DMS 273 (cell line): ENCODE data around the gene PDRG1.

ENCODE experiments used
- DNase-seq: peaks from one replicate; lab custom pipeline; 2025; ENCODE audit not compliant: unreplicated experiment; lab: John Stamatoyannopoulos, UW

The PDRG1 gene

GRCh38 chr20:31951530-31952453 is at the start of gene PDRG1:
Gene PDRG1, minus strand, starts transcription at chr20:31952046. Its CDS starts 85 bp downstream, at chr20:31951961.
- DNase-seq, result peak; percentile 99

- no peak for DNase-seq
Observed at GRCh38 chr20:31998246-31998645, 46.4 kb upstream of the PDRG1 start.

GRCh38 chr20:31996996-31997395 is 45.1 kb upstream of the PDRG1 start:
- DNase-seq, result no peak

- DNase-seq, result no peak
Observed at GRCh38 chr20:31992086-31992485, 40.2 kb upstream of the PDRG1 start.

- DNase-seq, result peak; percentile 90
Observed at GRCh38 chr20:31991339-31991705, 39.5 kb upstream of the PDRG1 start.

GRCh38 chr20:31990641-31991338 is 38.9 kb upstream of the PDRG1 start:
- DNase-seq, result peak; percentile 96

GRCh38 chr20:31989030-31989645 is 37.3 kb upstream of the PDRG1 start:
- DNase-seq, result peak; percentile 70

- no peak for DNase-seq
Observed at GRCh38 chr20:31988430-31989015, 36.7 kb upstream of the PDRG1 start.

- peak; percentile 42 for DNase-seq
Observed at GRCh38 chr20:31987744-31988143, 35.9 kb upstream of the PDRG1 start.

GRCh38 chr20:31984981-31985471 is 33.2 kb upstream of the PDRG1 start:
- DNase-seq, result peak; percentile 84

- DNase-seq, result no peak
Observed at GRCh38 chr20:31981784-31982183, 29.9 kb upstream of the PDRG1 start.

GRCh38 chr20:31979713-31980426 is 28.0 kb upstream of the PDRG1 start:
- no peak for DNase-seq

- no peak for DNase-seq
Observed at GRCh38 chr20:31977080-31977479, 25.2 kb upstream of the PDRG1 start.

GRCh38 chr20:31975874-31976273 is 24.0 kb upstream of the PDRG1 start:
- DNase-seq, result no peak

- DNase-seq, result peak; percentile 46
Observed at GRCh38 chr20:31974951-31975487, 23.2 kb upstream of the PDRG1 start.

GRCh38 chr20:31974296-31974695 is 22.4 kb upstream of the PDRG1 start:
- DNase-seq, result no peak

GRCh38 chr20:31972471-31973021 is 20.7 kb upstream of the PDRG1 start:
- DNase-seq, result no peak

GRCh38 chr20:31969991-31970390 is 18.1 kb upstream of the PDRG1 start:
- DNase-seq, result peak; percentile 60

GRCh38 chr20:31968291-31969126 is 16.7 kb upstream of the PDRG1 start:
- peak; percentile 89 for DNase-seq
